Loucy (cell line): ENCODE results near the gene CCDC70.

Experiments
- CTCF ChIP-seq: fragments of 200-600 bp; sonication (generic); conservative IDR thresholded peaks from 2 replicates; pipeline ENCODE4 v1.5.1; 2014; ENCODE audit warnings: mild to moderate bottlenecking, antibody characterized with exemption, low read length
- EZH2phosphoT487 ChIP-seq: fragments of 200-600 bp; IDR thresholded peaks from 2 replicates; pipeline ENCODE4 v1.6.1; 2018; ENCODE audit warnings: antibody characterized with exemption, mild to moderate bottlenecking, moderate library complexity, borderline replicate concordance

GRCh38 chr13:51882570-51883225, 20.9 kb downstream of the CCDC70 start:
- TF ChIP-seq CTCF = no peak
- no peak for TF ChIP-seq EZH2phosphoT487
